Activated effector memory CD4-positive, alpha-beta T cell treated with Interleukin-2 at 50 U/mL for 16 hours (primary cell): Measurements from ENCODE around the gene NSRP1.
"Not testable (repeated sequence)": the region's sequence is repeated elsewhere in the genome, so short reads cannot be mapped to it uniquely, and the experiment has no call there.

Experiments
- DNase-seq: peaks from one replicate; pipeline ENCODE4 v3.0.0-alpha.2; 2020

Gene NSRP1

DNA sequence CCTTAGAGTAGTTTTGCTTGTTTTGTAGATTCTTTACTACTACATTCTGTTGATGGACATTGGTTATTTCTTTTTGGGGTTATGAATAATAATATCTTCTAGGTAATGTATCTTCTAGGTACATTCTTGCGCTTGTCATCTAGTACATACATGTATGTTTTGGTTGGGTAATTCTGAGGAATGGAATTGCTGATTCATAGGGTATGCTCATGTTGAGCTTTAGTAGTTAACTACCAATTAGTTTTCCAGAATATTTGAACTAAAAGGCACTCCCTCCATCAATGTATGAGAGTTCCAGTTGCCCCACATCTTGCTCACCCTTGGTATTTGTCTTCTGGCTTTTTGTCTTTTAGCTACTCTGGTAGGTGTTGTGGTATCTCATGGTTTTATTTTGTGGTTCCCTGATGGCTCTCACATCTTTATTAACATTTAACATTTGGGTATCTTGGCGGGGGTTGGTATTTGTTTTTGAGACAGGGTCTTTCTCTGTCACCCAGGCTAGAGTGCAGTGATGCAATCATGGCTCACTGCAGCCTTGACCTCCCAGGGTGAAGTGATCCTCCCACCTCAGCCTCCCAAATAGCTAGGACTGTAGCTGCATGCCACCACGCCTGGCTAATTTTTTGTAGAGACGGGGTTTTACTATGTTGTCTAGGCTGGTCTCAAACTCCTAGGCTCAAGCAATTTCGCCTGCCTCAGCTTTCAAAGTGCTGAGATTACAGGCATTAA, 71.8 kb downstream of the NSRP1 start:
- no peak for DNase-seq

- no peak for DNase-seq
These were observed 74.5 kb downstream of the NSRP1 start for GRCh38 chr17:30191072-30191471.

DNA sequence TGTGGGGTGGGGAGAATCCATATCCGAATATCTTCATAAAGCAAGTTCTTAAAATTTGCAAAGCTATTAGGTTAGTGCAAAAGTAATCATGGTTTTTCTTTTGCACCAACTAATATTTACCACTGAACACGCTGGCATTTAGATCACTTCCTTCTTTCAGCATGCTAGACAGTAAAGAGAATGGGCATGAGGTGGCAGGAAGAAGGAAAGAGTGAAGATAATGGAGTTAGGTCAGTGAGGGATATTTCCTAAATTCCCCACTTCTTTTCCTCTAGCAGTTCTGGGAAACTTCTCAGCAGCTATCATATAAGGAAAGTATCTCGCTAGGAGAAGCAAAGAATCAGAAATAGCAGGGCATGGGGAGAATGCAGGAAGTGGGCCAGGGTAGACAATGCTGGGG, 79.9 kb downstream of the NSRP1 start:
- DNase-seq = no peak

GRCh38 chr17:30197416-30197815, 80.8 kb downstream of the NSRP1 start:
- no peak for DNase-seq

- DNase-seq = no peak
These were observed 83.0 kb downstream of the NSRP1 start for GRCh38 chr17:30199600-30199999.

DNA sequence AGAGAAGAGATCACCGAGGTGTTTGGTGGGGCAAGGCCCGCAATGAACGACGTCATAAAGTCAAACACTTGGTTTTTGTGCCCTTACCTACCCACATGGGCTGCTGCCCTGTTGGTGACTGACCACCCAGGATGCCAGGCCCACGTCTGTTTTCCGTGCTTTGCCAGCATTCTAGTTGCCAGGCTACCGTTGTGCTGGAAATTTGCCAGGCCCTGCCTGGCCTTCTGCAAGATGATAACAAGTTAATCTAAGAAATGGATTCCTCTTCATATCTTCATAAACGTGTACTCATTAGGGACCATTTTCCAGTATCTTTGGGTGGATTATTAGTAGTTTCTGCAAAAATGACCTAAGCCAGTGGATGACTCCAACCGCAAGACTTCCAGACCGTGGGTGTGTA, 83.5 kb downstream of the NSRP1 start:
- DNase-seq = no peak

- DNase-seq = not testable (repeated sequence)
These were observed 84.0 kb downstream of the NSRP1 start for GRCh38 chr17:30200656-30201055.

DNA sequence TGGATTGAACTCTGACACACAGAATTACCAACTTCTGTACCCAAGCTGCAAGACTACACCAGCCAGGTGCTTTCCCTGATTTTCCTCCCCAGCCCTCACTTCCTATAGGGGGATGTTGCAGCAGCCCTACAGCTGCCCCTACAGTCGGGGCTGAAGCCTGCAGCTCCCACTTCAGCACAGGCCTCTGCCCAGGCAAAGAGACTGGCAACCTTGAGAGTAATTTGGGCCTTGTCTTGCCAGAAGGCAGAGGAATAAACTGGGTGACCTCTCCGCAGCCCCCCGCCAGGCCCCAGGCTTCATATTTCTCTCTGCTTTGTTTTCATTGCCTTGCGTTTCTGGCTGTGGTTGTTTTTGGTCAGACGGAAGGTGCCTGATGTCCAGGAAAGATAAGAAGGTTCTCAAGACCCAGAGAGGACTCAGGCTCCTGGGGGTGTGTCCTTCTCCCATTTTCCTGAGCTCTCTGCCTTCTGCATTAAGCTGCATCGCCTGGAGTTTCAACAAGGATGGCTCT, 86.9 kb downstream of the NSRP1 start:
- no peak for DNase-seq

DNA sequence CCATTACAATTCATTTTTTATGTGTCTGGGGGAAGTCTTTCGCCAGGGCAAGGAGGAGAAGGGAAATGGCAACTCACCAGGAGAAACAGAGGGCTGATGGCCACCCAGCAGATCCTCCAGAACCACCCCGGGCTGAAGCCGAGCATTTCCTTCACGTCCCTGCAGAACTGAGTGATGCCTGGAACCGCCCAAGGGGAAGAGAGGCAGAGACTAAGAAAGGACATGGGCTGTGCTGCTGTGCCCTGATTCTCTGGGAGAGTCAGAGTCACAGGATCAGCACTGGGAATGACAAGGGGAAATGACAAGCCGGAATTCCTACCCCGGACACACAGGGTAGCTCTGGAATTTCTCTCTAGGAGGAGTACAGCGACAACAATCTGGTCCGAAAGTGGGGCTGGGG, 91.0 kb downstream of the NSRP1 start:
- no peak for DNase-seq

GRCh38 chr17:30208214-30208613, 91.6 kb downstream of the NSRP1 start:
- DNase-seq = no peak

DNA sequence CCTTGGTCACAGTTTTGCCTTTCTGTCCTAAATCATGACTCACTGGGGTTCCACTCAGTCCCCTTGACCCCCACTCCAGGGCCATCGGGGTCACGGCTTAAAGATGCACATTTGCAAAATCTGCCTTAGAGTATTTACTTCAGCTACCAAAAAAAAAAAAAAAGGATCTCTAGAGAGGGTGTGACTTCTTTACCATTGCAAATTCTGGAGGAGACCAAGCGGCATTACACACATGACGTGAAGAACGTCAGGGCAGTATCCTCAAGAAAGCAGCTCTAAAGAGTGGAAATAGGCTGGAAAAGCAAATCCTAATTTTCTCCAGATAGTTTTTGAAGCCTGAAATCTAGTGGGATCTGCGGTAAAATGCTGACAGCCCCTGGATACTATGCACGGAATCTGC, 93.3 kb downstream of the NSRP1 start:
- DNase-seq = no peak

DNA sequence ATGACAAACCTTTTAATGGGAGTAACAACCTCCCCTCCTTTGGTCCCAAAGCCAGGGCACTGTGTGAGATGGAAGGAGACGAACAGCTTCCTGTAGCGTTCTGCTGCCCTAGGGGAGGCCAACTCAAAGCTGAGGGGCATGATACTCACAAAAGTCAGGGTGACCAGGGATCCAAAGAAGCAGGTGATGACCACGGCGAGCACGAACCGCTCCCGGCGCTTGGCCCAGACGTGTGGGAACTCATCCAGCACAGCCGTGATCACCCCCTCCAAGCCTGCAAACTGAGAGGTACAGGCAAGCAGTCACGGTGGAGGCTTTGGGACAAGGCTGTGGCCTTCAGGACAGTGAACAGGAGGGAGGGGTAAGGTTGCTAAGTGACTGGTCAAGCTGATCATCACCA, 93.8 kb downstream of the NSRP1 start:
- no peak for DNase-seq

DNA sequence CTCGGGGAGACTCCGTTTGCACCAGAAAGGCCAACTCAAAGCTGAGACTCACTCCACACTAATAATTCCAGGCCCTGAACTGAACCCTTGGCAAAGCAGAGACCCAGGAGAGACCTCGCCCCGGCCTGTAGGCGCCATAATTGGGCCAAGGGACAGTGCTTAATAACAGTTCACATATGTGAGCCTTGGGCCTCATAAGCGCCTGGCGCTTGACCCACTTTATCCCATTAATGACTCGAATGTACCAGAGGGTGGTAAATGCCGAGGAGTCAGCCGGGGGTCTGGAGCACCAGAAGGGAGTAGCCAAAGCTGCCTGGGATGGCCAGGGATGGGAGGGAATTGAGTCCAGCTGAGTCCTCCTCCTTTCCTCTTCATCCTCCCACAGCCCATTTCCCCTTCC, 94.3 kb downstream of the NSRP1 start:
- DNase-seq = no peak

DNA sequence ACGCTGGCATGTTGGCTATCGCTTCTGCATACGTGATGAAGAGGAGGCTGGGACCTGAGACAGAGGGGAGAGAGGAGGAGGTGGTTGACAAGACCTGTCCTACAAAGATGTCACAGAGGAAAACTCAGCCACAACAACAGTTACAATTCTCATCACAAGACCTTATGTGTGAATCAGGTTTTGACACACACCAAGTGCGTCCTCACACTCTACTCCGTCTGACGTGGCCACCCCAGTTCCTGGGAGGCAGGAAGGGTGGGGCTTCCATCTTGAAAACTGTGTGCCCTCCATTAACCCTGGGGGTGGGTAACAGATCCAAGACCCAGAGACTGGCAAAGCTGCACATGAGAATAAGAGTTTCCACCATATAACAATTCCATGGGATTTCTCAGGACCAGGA, 94.8 kb downstream of the NSRP1 start:
- DNase-seq = no peak

GRCh38 chr17:30212750-30213149, 96.1 kb downstream of the NSRP1 start:
- DNase-seq = no peak

DNA sequence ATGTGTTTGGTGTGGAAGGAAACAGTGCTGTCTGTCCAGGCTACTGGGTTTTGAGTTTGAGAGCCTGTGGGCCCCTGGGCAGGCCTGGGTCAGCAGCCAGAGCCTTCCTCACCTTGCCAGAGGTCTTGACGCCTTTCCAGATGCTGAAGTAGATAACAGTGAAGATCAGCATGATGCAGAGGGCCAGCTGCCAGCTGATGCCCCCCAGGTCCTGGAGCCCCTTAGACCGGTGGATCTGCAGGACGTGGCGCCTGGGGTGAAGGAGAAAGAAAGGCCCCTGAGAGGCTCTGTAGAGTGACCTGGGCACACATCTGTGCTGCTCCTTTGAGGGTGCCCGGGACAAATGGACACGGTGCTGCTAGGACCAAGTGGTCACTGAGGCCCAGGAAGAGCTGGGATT, 100.4 kb downstream of the NSRP1 start:
- no peak for DNase-seq

DNA sequence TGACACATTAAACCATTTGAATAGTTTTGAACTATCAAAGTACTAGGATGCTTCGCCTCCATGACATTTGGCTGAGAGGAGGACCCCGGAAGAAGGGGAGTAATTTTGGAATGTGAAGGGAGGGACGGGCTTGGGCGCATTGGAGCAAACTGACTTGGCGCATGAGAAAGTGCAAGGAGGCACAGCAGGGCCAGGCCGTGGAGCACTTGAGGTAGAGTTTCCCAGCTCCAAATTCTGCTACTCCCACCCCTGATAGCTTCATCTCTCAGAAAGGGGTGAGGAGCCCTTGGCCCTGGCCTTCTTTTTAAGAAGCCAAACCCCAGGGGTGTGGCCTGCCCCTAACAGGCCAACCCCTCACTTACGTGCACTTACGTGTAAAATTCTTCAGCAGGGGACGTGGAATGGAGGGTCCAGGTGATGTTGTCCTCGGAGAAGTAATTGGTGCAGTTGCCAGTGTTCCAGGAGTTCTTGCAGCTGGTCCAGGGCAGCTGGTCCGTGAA, 101.2 kb downstream of the NSRP1 start:
- DNase-seq = no peak

- no peak for DNase-seq
These were observed 102.2 kb downstream of the NSRP1 start for GRCh38 chr17:30218799-30219198.

- no peak for DNase-seq
These were observed 102.7 kb downstream of the NSRP1 start for GRCh38 chr17:30219315-30219714.

- DNase-seq = no peak
These were observed 103.2 kb downstream of the NSRP1 start for GRCh38 chr17:30219833-30220232.

GRCh38 chr17:30220414-30220813, 103.8 kb downstream of the NSRP1 start:
- no peak for DNase-seq

GRCh38 chr17:30221346-30221745, 104.7 kb downstream of the NSRP1 start:
- no peak for DNase-seq

- DNase-seq = no peak
These were observed 105.6 kb downstream of the NSRP1 start for GRCh38 chr17:30222251-30222650.

GRCh38 chr17:30222721-30223175, 106.1 kb downstream of the NSRP1 start:
- no peak for DNase-seq

DNA sequence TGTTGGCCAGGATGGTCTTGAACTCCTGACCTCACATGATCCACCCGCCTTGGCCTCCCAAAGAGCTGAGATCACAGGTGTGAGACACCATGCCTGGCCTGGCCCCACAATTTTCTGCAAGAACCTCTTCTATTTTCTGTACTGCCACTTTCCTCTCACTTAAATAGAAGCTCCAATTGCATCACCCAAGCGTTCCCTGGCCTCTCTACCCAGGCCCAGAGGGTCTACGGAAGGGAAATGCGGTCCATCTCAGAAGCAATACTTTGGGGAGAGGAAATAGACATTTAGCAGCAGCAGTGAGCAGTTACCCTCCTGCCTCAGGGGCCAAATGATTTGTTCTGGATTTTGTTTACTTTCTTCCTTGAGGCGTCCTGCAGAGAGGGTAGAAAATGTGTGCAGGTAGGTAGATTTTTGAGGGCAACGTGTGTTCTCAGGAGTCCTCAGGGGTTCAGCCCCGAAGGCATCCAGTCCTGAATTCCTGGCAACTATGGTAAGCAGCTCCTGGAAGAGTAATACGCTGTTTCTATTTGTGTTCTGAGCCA, 107.9 kb downstream of the NSRP1 start:
- DNase-seq = no peak
